HG02973 (cell line): Measurements from ENCODE around the gene ABCC2.
"Not testable (repeated sequence)": the region's sequence is repeated elsewhere in the genome, so short reads cannot be mapped to it uniquely, and the experiment has no call there.

Experiments
- ATAC-seq: cut with Tn5 transposase; IDR thresholded peaks from one replicate; pipeline ENCODE4 v1.9.1; 2021; ENCODE audit warnings: moderate library complexity; ENCODE audit not compliant: unreplicated experiment

The ABCC2 gene

DNA sequence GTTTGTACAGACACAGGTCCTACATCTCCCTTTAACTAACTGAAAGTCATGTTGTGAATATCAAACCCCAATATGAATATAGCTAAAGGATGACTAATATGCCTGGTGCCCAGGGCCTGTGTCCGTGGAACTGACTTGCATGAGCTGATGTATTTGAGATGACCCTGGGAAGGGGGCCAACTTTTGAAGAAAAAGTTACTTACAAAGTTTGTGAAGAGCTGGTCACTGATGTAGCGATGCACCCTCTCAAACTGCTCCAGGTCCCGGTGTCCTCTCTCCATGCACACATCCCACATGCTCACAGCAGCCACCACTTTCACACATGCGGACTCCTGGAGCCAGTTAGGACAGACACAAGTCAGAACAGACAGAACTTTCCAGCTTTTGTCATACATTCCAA is 106.2 kb downstream of the ABCC2 start:
- ATAC-seq, result no peak

- ATAC-seq, result no peak
These were observed 112.2 kb downstream of the ABCC2 start for GRCh38 chr10:99894613-99895012.

DNA sequence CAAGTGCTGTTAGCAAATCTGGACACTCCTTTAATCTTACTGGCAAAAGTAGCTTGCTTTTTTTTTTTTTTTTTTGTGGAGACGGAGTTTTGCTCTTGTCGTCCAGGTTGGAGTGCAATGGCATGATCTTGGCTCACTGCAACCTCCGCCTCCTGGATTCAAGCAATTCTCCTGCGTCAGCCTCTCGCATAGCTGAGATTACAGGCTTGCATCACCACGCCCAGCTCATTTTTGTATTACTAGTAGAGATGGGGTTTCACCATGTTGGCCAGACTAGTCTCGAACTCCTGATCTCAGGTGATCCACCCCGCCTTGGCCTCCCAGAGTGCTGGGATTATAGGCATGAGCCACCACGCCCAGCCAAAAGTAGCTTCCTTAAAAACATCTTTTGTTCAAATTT is 112.6 kb downstream of the ABCC2 start:
- ATAC-seq, result not testable (repeated sequence)

- no peak for ATAC-seq
These were observed 113.4 kb downstream of the ABCC2 start for GRCh38 chr10:99895867-99896266.
